Osteocyte (in vitro differentiated cells): ENCODE measurements around the gene SBNO1. TPM values are rescaled to one million over a fixed set of nuclear protein-coding genes. Genes with fewer than 3 reads are reported as not detected.
"Not testable (repeated sequence)": the region's sequence is repeated elsewhere in the genome, so short reads cannot be mapped to it uniquely, and the experiment has no call there.

Experiments
- DNase-seq: peaks from one replicate; pipeline ENCODE4 v3.0.0; 2021; ENCODE audit warnings: mixed read lengths; ENCODE audit not compliant: unreplicated experiment; ENCODE audit errors: extremely low spot score
- H3K27ac Mint-ChIP-seq: one replicate; pipeline ENCODE4 v1.8.0; 2021; ENCODE audit warnings: mild to moderate bottlenecking, mixed read lengths; ENCODE audit not compliant: unreplicated experiment
- H3K27me3 Mint-ChIP-seq: one replicate; pipeline ENCODE4 v1.8.0; 2021; ENCODE audit warnings: mixed read lengths; ENCODE audit not compliant: unreplicated experiment
- H3K36me3 Mint-ChIP-seq: one replicate; pipeline ENCODE4 v1.8.0; 2021; ENCODE audit warnings: mixed read lengths; ENCODE audit not compliant: unreplicated experiment
- H3K4me1 Mint-ChIP-seq: one replicate; pipeline ENCODE4 v1.8.0; 2021; ENCODE audit warnings: mixed read lengths; ENCODE audit not compliant: unreplicated experiment
- H3K4me3 Mint-ChIP-seq: one replicate; pipeline ENCODE4 v1.8.0; 2021; ENCODE audit warnings: mild to moderate bottlenecking, moderate library complexity, mixed read lengths; ENCODE audit not compliant: unreplicated experiment
- H3K9me3 Mint-ChIP-seq: one replicate; pipeline ENCODE4 v1.8.0; 2021; ENCODE audit warnings: mixed read lengths; ENCODE audit not compliant: unreplicated experiment
- CTCF ChIP-seq: fragments of 200-600 bp; sonication (generic); IDR thresholded peaks from 2 replicates; pipeline ENCODE4 v1.5.0; 2021; ENCODE audit warnings: antibody characterized with exemption, mild to moderate bottlenecking, moderate library complexity
- long read RNA-seq: library from polyadenylated mRNA; unstranded; transcript quantifications from one replicate; pipeline ENCODE4 v2.0.0, GENCODE V29; 2021
- total RNA-seq: library from RNA; stranded (reverse); gene quantifications from 2 replicates; pipeline ENCODE4 v1.2.1, GENCODE V29; 2021

SBNO1 gene
- total RNA-seq, result 34.8 and 36.0 TPM in 2 replicates
- long read RNA-seq, partial matches to known transcripts, result 218 of 275 reads
- long read RNA-seq, other reads (novel, unspliced or antisense), result 57 of 275 reads

GRCh38 chr12:123364532-123365024, at the start of gene SBNO1:
SBNO1 (minus strand) TSS chr12:123364847; CDS start chr12:123350441, 14,406 bp downstream.
- DNase-seq, result peak; percentile 95
- Mint-ChIP-seq H3K4me1 (peaks cover 18% of the 10 kb centered on the region), H3K9me3 (no peaks in the 10 kb centered on the region), H3K27me3 (no peaks in the 10 kb centered on the region), H3K4me3 (peak within 1 kb of the TSS; percentile 84), H3K36me3 (no peaks in the 10 kb centered on the region), H3K27ac (peak within 1 kb of the TSS; percentile 96)
- TF ChIP-seq CTCF, result no peak

- Mint-ChIP-seq H3K4me3 (no peak overlapping the region), H3K36me3 (peaks cover 13% of the 10 kb centered on the region)
Observed at GRCh38 chr12:123410041-123410412, 45.4 kb upstream of the SBNO1 start.

GRCh38 chr12:123409284-123410040, 44.8 kb upstream of the SBNO1 start:
- H3K27ac Mint-ChIP-seq, H3K4me1 Mint-ChIP-seq, DNase-seq, H3K9me3 Mint-ChIP-seq, H3K4me3 Mint-ChIP-seq, H3K27me3 Mint-ChIP-seq: not testable (repeated sequence)
- H3K36me3 Mint-ChIP-seq, result peaks cover 13% of the 10 kb centered on the region

More at GRCh38 chr12:123410041-123410412, 45.4 kb upstream of the SBNO1 start:
- Mint-ChIP-seq H3K27me3 (no peaks in the 10 kb centered on the region), H3K9me3 (no peaks in the 10 kb centered on the region), H3K27ac (no peak overlapping the region), H3K4me1 (no peaks in the 10 kb centered on the region)
- DNase-seq, result no peak
- no peak for TF ChIP-seq CTCF

- not testable (repeated sequence) for H3K9me3 Mint-ChIP-seq, H3K27ac Mint-ChIP-seq, H3K4me1 Mint-ChIP-seq, H3K27me3 Mint-ChIP-seq, H3K4me3 Mint-ChIP-seq, DNase-seq
- peaks cover 20% of the 10 kb centered on the region for H3K36me3 Mint-ChIP-seq
Observed at GRCh38 chr12:123408619-123409018, 44.0 kb upstream of the SBNO1 start.

- H3K36me3 Mint-ChIP-seq, result peaks cover 26% of the 10 kb centered on the region
- not testable (repeated sequence) for H3K4me1 Mint-ChIP-seq, H3K27me3 Mint-ChIP-seq, H3K9me3 Mint-ChIP-seq, H3K27ac Mint-ChIP-seq, H3K4me3 Mint-ChIP-seq, DNase-seq
Observed at GRCh38 chr12:123407934-123408333, 43.3 kb upstream of the SBNO1 start.

GRCh38 chr12:123407269-123407668, 42.6 kb upstream of the SBNO1 start:
- H3K36me3 Mint-ChIP-seq, result peaks cover 30% of the 10 kb centered on the region

GRCh38 chr12:123404581-123404980, 39.9 kb upstream of the SBNO1 start:
- peaks cover 32% of the 10 kb centered on the region for H3K36me3 Mint-ChIP-seq
- H3K27me3 Mint-ChIP-seq, result no peaks in the 10 kb centered on the region
- no peak for DNase-seq
- H3K4me3 Mint-ChIP-seq, result no peak overlapping the region
- H3K27ac Mint-ChIP-seq, result no peak overlapping the region
- H3K4me1 Mint-ChIP-seq, result no peaks in the 10 kb centered on the region
- TF ChIP-seq CTCF, result no peak
- H3K9me3 Mint-ChIP-seq, result no peaks in the 10 kb centered on the region

More at GRCh38 chr12:123407269-123407668, 42.6 kb upstream of the SBNO1 start:
- not testable (repeated sequence) for DNase-seq, H3K9me3 Mint-ChIP-seq, H3K27me3 Mint-ChIP-seq, H3K4me3 Mint-ChIP-seq, H3K4me1 Mint-ChIP-seq, H3K27ac Mint-ChIP-seq
